SK-N-SH treated with all-trans-retinoic acid at 6 μM for 48 hours (cell line): Measurements from ENCODE around the gene ZEB2.

Source experiments
- ATAC-seq: fragments of 200-7000 bp; cut with Tn5 transposase; 3 replicates; pipeline ENCODE4 v1.9.1; 2020; ENCODE audit warnings: mild to moderate bottlenecking, moderate library complexity
- BACH2 ChIP-seq: fragments of 250-450 bp; sonication (Bioruptor Pico); IDR thresholded peaks from 2 replicates; pipeline ENCODE4 v1.9.0; 2021; ENCODE audit warnings: mild to moderate bottlenecking, borderline replicate concordance
- GLIS3 ChIP-seq: fragments of 250-450 bp; sonication (Bioruptor Pico); IDR thresholded peaks from 2 replicates; pipeline ENCODE4 v1.5.0; 2020; ENCODE audit warnings: mild to moderate bottlenecking, moderate library complexity
- ISL1 ChIP-seq: fragments of 250-450 bp; sonication (Bioruptor Pico); IDR thresholded peaks from 2 replicates; pipeline ENCODE4 v2.1.2; 2022; ENCODE audit warnings: mild to moderate bottlenecking, moderate library complexity
- OSR1 ChIP-seq: fragments of 250-450 bp; sonication (Bioruptor Pico); IDR thresholded peaks from 2 replicates; pipeline ENCODE4 v1.8.0; 2022; ENCODE audit warnings: moderate library complexity, mild to moderate bottlenecking, inconsistent platforms
- PPARA ChIP-seq: fragments of 250-450 bp; sonication (Bioruptor Pico); IDR thresholded peaks from 2 replicates; pipeline ENCODE4 v1.5.0; 2020; ENCODE audit warnings: mild to moderate bottlenecking, borderline replicate concordance
- RARB ChIP-seq: fragments of 250-450 bp; sonication (Bioruptor Pico); IDR thresholded peaks from 2 replicates; pipeline ENCODE4 v1.8.0; 2021; ENCODE audit warnings: mild to moderate bottlenecking, moderate library complexity
- TCF4 ChIP-seq: fragments of 250-450 bp; sonication (Bioruptor Pico); IDR thresholded peaks from 2 replicates; pipeline ENCODE4 v1.8.0; 2021; ENCODE audit warnings: mild to moderate bottlenecking, moderate library complexity, borderline replicate concordance
- TOX ChIP-seq: fragments of 250-450 bp; sonication (Bioruptor Pico); IDR thresholded peaks from 2 replicates; pipeline ENCODE4 v1.8.0; 2021; ENCODE audit warnings: mild to moderate bottlenecking, moderate library complexity, borderline replicate concordance
- ZC3H10 ChIP-seq: fragments of 250-450 bp; sonication (Bioruptor Pico); IDR thresholded peaks from 2 replicates; pipeline ENCODE4 v1.5.1; 2021; ENCODE audit warnings: mild to moderate bottlenecking, moderate library complexity
- ZFP3 ChIP-seq: fragments of 250-450 bp; sonication (Bioruptor Pico); IDR thresholded peaks from 2 replicates; pipeline ENCODE4 v1.5.0; 2020; ENCODE audit warnings: mild to moderate bottlenecking, moderate library complexity
- ZFP30 ChIP-seq: fragments of 450-650 bp; formaldehyde crosslinking; IDR thresholded peaks from 2 replicates; pipeline ENCODE4 v1.5.0; 2022; ENCODE audit warnings: mild to moderate bottlenecking, moderate library complexity
- ZNF565 ChIP-seq: fragments of 450-650 bp; formaldehyde crosslinking; conservative IDR thresholded peaks from 2 replicates; pipeline ENCODE4 v1.5.0; 2020; ENCODE audit warnings: low read depth, mild to moderate bottlenecking, moderate library complexity
- ZNF70 ChIP-seq: fragments of 450-650 bp; formaldehyde crosslinking; IDR thresholded peaks from 2 replicates; pipeline ENCODE4 v1.5.0; 2020; ENCODE audit warnings: mild to moderate bottlenecking, moderate library complexity
- ZNF8 ChIP-seq: fragments of 450-650 bp; formaldehyde crosslinking; IDR thresholded peaks from 2 replicates; pipeline ENCODE4 v1.5.0; 2020; ENCODE audit warnings: mild to moderate bottlenecking, moderate library complexity
- TF ChIP-seq, protein P1 (sequence below): fragments of 250-450 bp; sonication (Bioruptor Pico); IDR thresholded peaks from 2 replicates; pipeline ENCODE4 v1.5.1; 2021; ENCODE audit warnings: mild to moderate bottlenecking, moderate library complexity
- TF ChIP-seq, protein P2 (sequence below): fragments of 250-450 bp; sonication (Bioruptor Pico); IDR thresholded peaks from 2 replicates; pipeline ENCODE4 v1.5.1; 2020; ENCODE audit warnings: low read depth, mild to moderate bottlenecking, moderate library complexity
- TF ChIP-seq, protein P3 (sequence below): fragments of 250-450 bp; sonication (Bioruptor Pico); IDR thresholded peaks from 2 replicates; pipeline ENCODE4 v1.5.0; 2020; ENCODE audit warnings: mild to moderate bottlenecking, moderate library complexity
- TF ChIP-seq, protein P4 (sequence below): fragments of 250-450 bp; sonication (Bioruptor Pico); IDR thresholded peaks from 2 replicates; pipeline ENCODE4 v1.8.0; 2020; ENCODE audit warnings: mild to moderate bottlenecking, moderate library complexity, borderline replicate concordance

The ZEB2 gene

DNA sequence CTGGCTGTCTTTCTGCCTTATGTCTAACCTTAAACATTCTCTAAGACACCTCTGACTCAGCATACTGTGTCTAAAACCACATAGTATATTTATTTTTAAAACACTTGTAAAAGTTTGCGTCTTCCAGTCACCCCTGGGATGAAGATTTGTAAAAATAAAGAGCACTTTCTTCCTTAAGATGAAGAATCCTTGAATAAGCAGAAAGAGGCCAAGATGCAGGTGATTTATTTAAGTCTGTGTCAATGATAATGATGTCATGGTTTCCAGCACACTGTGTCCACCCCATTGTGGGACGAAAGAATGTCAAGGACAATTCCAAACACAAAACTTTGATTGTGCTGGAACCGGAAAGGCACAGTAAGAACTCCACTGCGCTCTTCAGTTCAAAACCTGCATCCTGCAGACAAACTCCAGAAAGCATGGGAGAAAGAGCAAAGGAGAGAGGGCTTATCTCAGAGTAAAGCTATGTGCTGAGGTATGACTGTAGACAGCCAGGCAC is 92.9 kb downstream of the ZEB2 start:
- TF ChIP-seq TCF4 (CRISPR knock-in tag) (no peak), ZNF8 (CRISPR knock-in tag) (no peak), ZNF70 (CRISPR knock-in tag) (no peak), RARB (CRISPR knock-in tag) (no peak), ZFP30 (no peak), ISL1 (no peak; the same call in none of the 2 replicates), ZFP3 (CRISPR knock-in tag) (peak; percentile 30; the same call in 1 of the 2 replicates), BACH2 (no peak)
- TF ChIP-seq, protein P1, sequence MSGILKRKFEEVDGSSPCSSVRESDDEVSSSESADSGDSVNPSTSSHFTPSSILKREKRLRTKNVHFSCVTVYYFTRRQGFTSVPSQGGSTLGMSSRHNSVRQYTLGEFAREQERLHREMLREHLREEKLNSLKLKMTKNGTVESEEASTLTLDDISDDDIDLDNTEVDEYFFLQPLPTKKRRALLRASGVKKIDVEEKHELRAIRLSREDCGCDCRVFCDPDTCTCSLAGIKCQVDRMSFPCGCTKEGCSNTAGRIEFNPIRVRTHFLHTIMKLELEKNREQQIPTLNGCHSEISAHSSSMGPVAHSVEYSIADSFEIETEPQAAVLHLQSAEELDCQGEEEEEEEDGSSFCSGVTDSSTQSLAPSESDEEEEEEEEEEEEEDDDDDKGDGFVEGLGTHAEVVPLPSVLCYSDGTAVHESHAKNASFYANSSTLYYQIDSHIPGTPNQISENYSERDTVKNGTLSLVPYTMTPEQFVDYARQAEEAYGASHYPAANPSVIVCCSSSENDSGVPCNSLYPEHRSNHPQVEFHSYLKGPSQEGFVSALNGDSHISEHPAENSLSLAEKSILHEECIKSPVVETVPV (CRISPR knock-in tag): no peak
- TF ChIP-seq, protein P2, sequence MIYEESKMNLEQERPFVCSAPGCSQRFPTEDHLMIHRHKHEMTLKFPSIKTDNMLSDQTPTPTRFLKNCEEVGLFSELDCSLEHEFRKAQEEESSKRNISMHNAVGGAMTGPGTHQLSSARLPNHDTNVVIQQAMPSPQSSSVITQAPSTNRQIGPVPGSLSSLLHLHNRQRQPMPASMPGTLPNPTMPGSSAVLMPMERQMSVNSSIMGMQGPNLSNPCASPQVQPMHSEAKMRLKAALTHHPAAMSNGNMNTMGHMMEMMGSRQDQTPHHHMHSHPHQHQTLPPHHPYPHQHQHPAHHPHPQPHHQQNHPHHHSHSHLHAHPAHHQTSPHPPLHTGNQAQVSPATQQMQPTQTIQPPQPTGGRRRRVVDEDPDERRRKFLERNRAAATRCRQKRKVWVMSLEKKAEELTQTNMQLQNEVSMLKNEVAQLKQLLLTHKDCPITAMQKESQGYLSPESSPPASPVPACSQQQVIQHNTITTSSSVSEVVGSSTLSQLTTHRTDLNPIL: peak; percentile 65
- peak; percentile 89 for ATAC-seq

DNA sequence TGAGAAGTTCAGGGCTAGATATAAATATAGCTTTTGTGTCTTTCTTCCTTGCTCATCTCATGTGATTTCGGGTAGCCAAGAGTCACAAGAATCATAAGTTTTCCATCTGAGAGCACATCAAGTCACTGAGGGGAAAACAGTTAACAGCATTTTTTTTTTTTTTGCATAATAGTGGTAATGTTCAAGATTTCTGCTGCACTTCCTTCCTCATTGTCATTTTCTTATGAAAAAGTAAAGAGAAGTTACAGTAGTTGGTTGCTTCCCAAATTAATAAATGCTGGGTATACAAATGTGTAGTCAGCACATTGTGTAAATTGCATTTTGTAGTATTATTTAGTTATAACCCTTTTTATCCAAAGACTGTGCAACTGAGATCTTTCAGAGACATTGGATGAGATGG is 93.6 kb downstream of the ZEB2 start:
- ATAC-seq: no peak
- no peak for TF ChIP-seq ZC3H10 (CRISPR knock-in tag)
- no peak for TF ChIP-seq ZNF70 (CRISPR knock-in tag)
- no peak for TF ChIP-seq OSR1 (CRISPR knock-in tag)
- TF ChIP-seq ZFP30: no peak
- no peak for TF ChIP-seq ZNF565
- no peak for TF ChIP-seq TOX
- TF ChIP-seq ZFP3 (CRISPR knock-in tag): no peak
- no peak for TF ChIP-seq ZNF8 (CRISPR knock-in tag)
- no peak for TF ChIP-seq GLIS3 (CRISPR knock-in tag)
- TF ChIP-seq ISL1: no peak
- TF ChIP-seq, protein P3, sequence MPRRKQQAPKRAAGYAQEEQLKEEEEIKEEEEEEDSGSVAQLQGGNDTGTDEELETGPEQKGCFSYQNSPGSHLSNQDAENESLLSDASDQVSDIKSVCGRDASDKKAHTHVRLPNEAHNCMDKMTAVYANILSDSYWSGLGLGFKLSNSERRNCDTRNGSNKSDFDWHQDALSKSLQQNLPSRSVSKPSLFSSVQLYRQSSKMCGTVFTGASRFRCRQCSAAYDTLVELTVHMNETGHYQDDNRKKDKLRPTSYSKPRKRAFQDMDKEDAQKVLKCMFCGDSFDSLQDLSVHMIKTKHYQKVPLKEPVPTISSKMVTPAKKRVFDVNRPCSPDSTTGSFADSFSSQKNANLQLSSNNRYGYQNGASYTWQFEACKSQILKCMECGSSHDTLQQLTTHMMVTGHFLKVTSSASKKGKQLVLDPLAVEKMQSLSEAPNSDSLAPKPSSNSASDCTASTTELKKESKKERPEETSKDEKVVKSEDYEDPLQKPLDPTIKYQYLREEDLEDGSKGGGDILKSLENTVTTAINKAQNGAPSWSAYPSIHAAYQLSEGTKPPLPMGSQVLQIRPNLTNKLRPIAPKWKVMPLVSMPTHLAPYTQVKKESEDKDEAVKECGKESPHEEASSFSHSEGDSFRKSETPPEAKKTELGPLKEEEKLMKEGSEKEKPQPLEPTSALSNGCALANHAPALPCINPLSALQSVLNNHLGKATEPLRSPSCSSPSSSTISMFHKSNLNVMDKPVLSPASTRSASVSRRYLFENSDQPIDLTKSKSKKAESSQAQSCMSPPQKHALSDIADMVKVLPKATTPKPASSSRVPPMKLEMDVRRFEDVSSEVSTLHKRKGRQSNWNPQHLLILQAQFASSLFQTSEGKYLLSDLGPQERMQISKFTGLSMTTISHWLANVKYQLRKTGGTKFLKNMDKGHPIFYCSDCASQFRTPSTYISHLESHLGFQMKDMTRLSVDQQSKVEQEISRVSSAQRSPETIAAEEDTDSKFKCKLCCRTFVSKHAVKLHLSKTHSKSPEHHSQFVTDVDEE (CRISPR knock-in tag): no peak
- TF ChIP-seq, protein P1 (CRISPR knock-in tag): no peak
- TF ChIP-seq RARB (CRISPR knock-in tag): no peak
- TF ChIP-seq, all 23 proteins: peak for 0

DNA sequence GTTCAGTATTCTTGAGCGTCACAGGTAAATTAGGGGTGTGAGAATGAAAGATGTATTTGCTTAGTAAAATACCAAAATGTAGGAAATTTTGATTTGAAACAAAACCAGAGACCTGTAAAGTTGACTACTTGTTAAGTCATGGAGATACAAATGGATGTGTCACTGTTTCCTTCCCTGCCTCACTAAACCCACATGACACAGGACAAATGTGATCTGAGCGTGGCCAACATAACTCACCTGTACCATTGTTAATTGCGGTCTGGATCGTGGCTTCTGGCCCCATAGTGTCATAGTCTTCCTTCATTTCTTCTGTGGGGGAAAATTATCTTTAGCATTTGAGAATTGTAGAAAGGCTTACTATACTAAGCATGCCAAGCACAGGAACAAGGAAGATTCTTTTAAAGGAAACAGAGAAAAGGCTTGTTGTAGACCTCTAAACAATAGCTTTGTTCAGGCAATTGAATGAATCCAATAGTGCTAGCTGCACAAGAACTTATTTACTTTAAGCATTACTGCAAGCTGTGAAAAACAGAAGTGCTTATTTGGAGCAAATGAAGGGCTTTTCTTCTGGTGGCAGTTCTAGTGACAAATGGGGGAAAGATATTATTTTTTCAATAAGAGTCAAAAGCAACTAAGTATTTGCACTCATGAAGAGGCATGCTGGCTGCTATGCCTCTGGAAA is 95.2 kb downstream of the ZEB2 start:
- no peak for ATAC-seq
- TF ChIP-seq ZFP30: no peak
- TF ChIP-seq, protein P4, sequence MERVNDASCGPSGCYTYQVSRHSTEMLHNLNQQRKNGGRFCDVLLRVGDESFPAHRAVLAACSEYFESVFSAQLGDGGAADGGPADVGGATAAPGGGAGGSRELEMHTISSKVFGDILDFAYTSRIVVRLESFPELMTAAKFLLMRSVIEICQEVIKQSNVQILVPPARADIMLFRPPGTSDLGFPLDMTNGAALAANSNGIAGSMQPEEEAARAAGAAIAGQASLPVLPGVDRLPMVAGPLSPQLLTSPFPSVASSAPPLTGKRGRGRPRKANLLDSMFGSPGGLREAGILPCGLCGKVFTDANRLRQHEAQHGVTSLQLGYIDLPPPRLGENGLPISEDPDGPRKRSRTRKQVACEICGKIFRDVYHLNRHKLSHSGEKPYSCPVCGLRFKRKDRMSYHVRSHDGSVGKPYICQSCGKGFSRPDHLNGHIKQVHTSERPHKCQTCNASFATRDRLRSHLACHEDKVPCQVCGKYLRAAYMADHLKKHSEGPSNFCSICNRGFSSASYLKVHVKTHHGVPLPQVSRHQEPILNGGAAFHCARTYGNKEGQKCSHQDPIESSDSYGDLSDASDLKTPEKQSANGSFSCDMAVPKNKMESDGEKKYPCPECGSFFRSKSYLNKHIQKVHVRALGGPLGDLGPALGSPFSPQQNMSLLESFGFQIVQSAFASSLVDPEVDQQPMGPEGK (CRISPR knock-in tag): no peak
- TF ChIP-seq ZNF70 (CRISPR knock-in tag): no peak
- TF ChIP-seq PPARA (CRISPR knock-in tag): no peak
- no peak for TF ChIP-seq ZFP3 (CRISPR knock-in tag)
- TF ChIP-seq, protein P2: no peak
- TF ChIP-seq, all 23 proteins: peak for 0
